Activated CD4-positive, alpha-beta T cell treated with anti-CD3 and anti-CD28 coated beads, Interleukin-2, amount 10 ng/mL, durations not matched to agents 24 days and 14 days (primary cell): ENCODE results near the gene ZNF765. TPM values are rescaled to one million over a fixed set of nuclear protein-coding genes. Genes with fewer than 3 reads are reported as not detected.
"Not testable (repeated sequence)": the region's sequence is repeated elsewhere in the genome, so short reads cannot be mapped to it uniquely, and the experiment has no call there.

Experiments used
- DNase-seq: peaks from one replicate; pipeline ENCODE4 v3.0.0; 2022
- H3K27ac Mint-ChIP-seq: one replicate; pipeline ENCODE4 v1.8.0; 2022; ENCODE audit warnings: mild to moderate bottlenecking, mixed read lengths
- H3K27me3 Mint-ChIP-seq: one replicate; pipeline ENCODE4 v1.8.0; 2022; ENCODE audit warnings: mixed read lengths
- H3K36me3 Mint-ChIP-seq: one replicate; pipeline ENCODE4 v1.8.0; 2022; ENCODE audit warnings: low read depth, mild to moderate bottlenecking, mixed read lengths
- H3K4me1 Mint-ChIP-seq: one replicate; pipeline ENCODE4 v1.8.0; 2021; ENCODE audit warnings: mixed read lengths
- H3K4me3 Mint-ChIP-seq: one replicate; pipeline ENCODE4 v1.8.0; 2022; ENCODE audit warnings: mild to moderate bottlenecking, moderate library complexity, mixed read lengths
- H3K9me3 Mint-ChIP-seq: one replicate; pipeline ENCODE4 v1.8.0; 2021; ENCODE audit warnings: mixed read lengths
- intact Hi-C: fragments of 100-400 bp; cut with micrococcal nuclease; formaldehyde crosslinking; loops from one replicate; pipeline ENCODE4 v1.15.1; 2023
- total RNA-seq: library from RNA; stranded (reverse); gene quantifications from 2 replicates; pipeline ENCODE4 v1.2.3, GENCODE V29; 2022

Gene ZNF765
- total RNA-seq, 1 donor from 2014 or later: 11.8 TPM

DNA sequence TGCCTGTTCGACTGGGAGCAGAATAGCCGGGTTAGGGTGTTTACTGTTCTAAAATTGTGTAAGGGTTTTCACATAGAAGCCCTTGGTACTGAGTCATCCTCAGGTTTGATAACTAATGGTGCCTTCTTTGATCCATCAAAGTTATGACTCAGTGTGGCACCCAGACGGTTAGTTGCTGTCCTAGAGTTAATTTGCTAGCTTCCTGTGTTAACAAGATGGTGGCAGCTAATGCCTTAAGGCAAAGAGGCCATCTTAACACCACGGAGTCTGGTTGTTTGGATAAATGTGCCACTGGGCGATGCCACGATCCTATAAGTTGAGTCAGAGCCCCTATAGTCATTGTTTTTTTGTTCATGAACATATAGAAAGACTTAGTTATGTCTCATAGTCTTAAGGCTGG lies 80.5 kb downstream of the ZNF765 start:
- H3K27me3 Mint-ChIP-seq, intact Hi-C loops, DNase-seq, H3K27ac Mint-ChIP-seq, H3K4me3 Mint-ChIP-seq, H3K4me1 Mint-ChIP-seq: not testable (repeated sequence)
- peaks cover 83% of the 10 kb centered on the region for H3K36me3 Mint-ChIP-seq
- peaks cover 25% of the 10 kb centered on the region for H3K9me3 Mint-ChIP-seq

Other genes with a start within 250 kb of the ZNF765 start
- 4.6 and 5.3 TPM in 2 replicates for gene ZNF347, start 236.1 kb upstream of the ZNF765 start, total RNA-seq
- 2.3 and 2.6 TPM in 2 replicates for gene ZNF665, start 201.8 kb upstream of the ZNF765 start, total RNA-seq
- 0.91 and 1.8 TPM in 2 replicates for gene ZNF677, start 140.3 kb upstream of the ZNF765 start, total RNA-seq
- not detected in 2 replicates for gene VN1R2, start 136.9 kb upstream of the ZNF765 start, total RNA-seq
- not detected in 2 replicates for gene VN1R4, start 127.4 kb upstream of the ZNF765 start, total RNA-seq
- gene ZNF845, start 61.4 kb upstream of the ZNF765 start, total RNA-seq: 6.1 and 6.4 TPM in 2 replicates
- 18.3 and 19.4 TPM in 2 replicates for gene ZNF525, start 29.4 kb upstream of the ZNF765 start, total RNA-seq
- gene ZNF761, start 36.8 kb downstream of the ZNF765 start, total RNA-seq: 9.8 and 11.6 TPM in 2 replicates
- 4.3 and 5.2 TPM in 2 replicates for gene ZNF813, start 72.6 kb downstream of the ZNF765 start, total RNA-seq
- 18.2 and 18.9 TPM in 2 replicates for gene ZNF331, start 143.0 kb downstream of the ZNF765 start, total RNA-seq
- gene DPRX, start 236.8 kb downstream of the ZNF765 start, total RNA-seq: not detected in 2 replicates